SK-N-SH (cell line): ENCODE results near the gene PLAAT1.

Experiments used
- EP300 ChIP-seq, 2 experiments: IDR thresholded peaks; 2 replicates each; pipeline versions ENCODE4 v1.4.0 to v1.6.1; 2012; ENCODE audit warnings: borderline replicate concordance in 1 of 2, low read depth in 1 of 2, low read length in 1 of 2
- FOXJ3 ChIP-seq: sonication (generic); formaldehyde crosslinking; IDR thresholded peaks from 2 replicates; pipeline ENCODE4 v1.5.1; 2020; ENCODE audit warnings: mild to moderate bottlenecking, missing genetic modification reagents
- MEF2A ChIP-seq: IDR thresholded peaks from 2 replicates; pipeline ENCODE4 v1.4.0; 2012; ENCODE audit warnings: low read depth, borderline replicate concordance
- POLR2AphosphoS5 ChIP-seq: IDR thresholded peaks from 2 replicates; pipeline ENCODE4 v1.6.1; 2012; ENCODE audit warnings: low read depth, low read length
- RFX5 ChIP-seq: IDR thresholded peaks from 2 replicates; pipeline ENCODE4 v1.6.1; 2012; ENCODE audit warnings: mild to moderate bottlenecking, improper control_type of control experiment, low read length
- SIN3A ChIP-seq: IDR thresholded peaks from 2 replicates; pipeline ENCODE4 v1.6.1; 2012; ENCODE audit warnings: low read depth, mild to moderate bottlenecking, low read length, moderate library complexity, borderline replicate concordance
- SMC3 ChIP-seq: IDR thresholded peaks from 2 replicates; pipeline ENCODE4 v1.6.1; 2012; ENCODE audit warnings: low read depth, low read length, improper control_type of control experiment
- TEAD4 ChIP-seq: IDR thresholded peaks from 2 replicates; pipeline ENCODE4 v1.4.0; 2012; ENCODE audit warnings: mild to moderate bottlenecking, borderline replicate concordance; ENCODE audit not compliant: insufficient read depth
- TF ChIP-seq, protein P1 (sequence below): fragments of 200-600 bp; sonication (generic); IDR thresholded peaks from 2 replicates; pipeline ENCODE4 v1.6.1; 2017; ENCODE audit warnings: antibody characterized with exemption, mild to moderate bottlenecking, moderate library complexity
- TF ChIP-seq, protein P2 (sequence below): IDR thresholded peaks from 2 replicates; pipeline ENCODE4 v1.6.1; 2012; ENCODE audit warnings: mild to moderate bottlenecking, low read depth, low read length, moderate library complexity
- TF ChIP-seq, protein P3 (sequence below): fragments of 150-350 bp; IDR thresholded peaks from 2 replicates; pipeline ENCODE4 v1.6.1; 2016; ENCODE audit warnings: mild to moderate bottlenecking, low read depth, low read length
- TF ChIP-seq, protein P4 (sequence below): IDR thresholded peaks from 2 replicates; pipeline ENCODE4 v1.4.0; 2012; ENCODE audit warnings: low read depth, borderline replicate concordance

DNA sequence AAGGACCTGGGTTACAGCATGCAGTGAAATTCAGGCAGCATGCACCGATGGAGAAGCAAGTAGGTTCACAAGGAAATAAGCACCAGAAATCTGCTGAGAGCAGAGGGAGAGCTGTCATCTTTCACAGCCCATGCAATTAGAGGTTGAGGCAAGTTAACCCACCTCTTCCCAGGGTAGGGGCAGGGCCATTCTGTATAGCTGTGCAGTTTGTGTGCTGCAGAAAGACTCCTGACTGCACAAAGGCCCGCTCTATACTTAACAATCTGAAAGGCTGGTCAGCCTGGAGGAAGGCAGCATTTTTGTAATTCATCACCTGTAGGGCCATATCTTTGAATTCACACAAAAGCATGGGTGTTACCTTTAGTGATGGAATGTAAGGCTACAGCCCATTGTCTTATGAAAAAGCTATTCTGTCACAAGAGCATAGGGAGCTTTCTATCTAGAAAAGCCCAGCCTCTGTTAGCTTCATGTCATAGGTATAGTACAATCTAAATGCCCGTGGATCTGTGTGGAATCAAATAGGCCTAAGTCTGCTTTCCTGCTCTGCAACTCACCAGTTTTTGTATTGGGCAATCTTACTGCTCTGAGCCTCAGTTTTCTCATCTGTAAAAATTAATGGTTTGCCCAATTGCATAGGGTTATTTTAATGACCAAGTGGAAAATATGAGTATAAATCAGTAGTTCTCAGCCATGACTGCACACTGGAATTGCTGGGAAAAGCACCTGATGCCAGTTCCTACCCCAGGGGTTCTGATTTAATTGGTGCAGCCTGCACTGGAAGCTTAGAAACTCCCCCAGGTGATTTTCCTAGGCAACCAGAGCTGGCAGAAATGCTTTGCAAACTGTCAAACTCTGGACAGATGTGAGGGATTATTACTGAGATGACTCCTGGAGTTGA lies 72.3 kb downstream of the PLAAT1 start:
- TF ChIP-seq, protein P1, sequence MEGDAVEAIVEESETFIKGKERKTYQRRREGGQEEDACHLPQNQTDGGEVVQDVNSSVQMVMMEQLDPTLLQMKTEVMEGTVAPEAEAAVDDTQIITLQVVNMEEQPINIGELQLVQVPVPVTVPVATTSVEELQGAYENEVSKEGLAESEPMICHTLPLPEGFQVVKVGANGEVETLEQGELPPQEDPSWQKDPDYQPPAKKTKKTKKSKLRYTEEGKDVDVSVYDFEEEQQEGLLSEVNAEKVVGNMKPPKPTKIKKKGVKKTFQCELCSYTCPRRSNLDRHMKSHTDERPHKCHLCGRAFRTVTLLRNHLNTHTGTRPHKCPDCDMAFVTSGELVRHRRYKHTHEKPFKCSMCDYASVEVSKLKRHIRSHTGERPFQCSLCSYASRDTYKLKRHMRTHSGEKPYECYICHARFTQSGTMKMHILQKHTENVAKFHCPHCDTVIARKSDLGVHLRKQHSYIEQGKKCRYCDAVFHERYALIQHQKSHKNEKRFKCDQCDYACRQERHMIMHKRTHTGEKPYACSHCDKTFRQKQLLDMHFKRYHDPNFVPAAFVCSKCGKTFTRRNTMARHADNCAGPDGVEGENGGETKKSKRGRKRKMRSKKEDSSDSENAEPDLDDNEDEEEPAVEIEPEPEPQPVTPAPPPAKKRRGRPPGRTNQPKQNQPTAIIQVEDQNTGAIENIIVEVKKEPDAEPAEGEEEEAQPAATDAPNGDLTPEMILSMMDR, result no peak
- TF ChIP-seq POLR2AphosphoS5 (no peak), SIN3A (no peak), EP300 (IDR thresholded peaks at IDR 0.05; ENCODE audit: borderline replicate concordance in 1 of 2, low read depth in 1 of 2, low read length in 1 of 2) (no peak), MEF2A (no peak), TEAD4 (no peak), RFX5 (no peak), FOXJ3 (CRISPR knock-in tag) (no peak), SMC3 (no peak)
- TF ChIP-seq, protein P2, sequence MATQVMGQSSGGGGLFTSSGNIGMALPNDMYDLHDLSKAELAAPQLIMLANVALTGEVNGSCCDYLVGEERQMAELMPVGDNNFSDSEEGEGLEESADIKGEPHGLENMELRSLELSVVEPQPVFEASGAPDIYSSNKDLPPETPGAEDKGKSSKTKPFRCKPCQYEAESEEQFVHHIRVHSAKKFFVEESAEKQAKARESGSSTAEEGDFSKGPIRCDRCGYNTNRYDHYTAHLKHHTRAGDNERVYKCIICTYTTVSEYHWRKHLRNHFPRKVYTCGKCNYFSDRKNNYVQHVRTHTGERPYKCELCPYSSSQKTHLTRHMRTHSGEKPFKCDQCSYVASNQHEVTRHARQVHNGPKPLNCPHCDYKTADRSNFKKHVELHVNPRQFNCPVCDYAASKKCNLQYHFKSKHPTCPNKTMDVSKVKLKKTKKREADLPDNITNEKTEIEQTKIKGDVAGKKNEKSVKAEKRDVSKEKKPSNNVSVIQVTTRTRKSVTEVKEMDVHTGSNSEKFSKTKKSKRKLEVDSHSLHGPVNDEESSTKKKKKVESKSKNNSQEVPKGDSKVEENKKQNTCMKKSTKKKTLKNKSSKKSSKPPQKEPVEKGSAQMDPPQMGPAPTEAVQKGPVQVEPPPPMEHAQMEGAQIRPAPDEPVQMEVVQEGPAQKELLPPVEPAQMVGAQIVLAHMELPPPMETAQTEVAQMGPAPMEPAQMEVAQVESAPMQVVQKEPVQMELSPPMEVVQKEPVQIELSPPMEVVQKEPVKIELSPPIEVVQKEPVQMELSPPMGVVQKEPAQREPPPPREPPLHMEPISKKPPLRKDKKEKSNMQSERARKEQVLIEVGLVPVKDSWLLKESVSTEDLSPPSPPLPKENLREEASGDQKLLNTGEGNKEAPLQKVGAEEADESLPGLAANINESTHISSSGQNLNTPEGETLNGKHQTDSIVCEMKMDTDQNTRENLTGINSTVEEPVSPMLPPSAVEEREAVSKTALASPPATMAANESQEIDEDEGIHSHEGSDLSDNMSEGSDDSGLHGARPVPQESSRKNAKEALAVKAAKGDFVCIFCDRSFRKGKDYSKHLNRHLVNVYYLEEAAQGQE, result no peak
- TF ChIP-seq, protein P3, sequence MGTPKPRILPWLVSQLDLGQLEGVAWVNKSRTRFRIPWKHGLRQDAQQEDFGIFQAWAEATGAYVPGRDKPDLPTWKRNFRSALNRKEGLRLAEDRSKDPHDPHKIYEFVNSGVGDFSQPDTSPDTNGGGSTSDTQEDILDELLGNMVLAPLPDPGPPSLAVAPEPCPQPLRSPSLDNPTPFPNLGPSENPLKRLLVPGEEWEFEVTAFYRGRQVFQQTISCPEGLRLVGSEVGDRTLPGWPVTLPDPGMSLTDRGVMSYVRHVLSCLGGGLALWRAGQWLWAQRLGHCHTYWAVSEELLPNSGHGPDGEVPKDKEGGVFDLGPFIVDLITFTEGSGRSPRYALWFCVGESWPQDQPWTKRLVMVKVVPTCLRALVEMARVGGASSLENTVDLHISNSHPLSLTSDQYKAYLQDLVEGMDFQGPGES, result no peak
- TF ChIP-seq, protein P4, sequence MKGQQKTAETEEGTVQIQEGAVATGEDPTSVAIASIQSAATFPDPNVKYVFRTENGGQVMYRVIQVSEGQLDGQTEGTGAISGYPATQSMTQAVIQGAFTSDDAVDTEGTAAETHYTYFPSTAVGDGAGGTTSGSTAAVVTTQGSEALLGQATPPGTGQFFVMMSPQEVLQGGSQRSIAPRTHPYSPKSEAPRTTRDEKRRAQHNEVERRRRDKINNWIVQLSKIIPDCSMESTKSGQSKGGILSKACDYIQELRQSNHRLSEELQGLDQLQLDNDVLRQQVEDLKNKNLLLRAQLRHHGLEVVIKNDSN, result no peak
